GM19452 (cell line): ENCODE measurements around the gene NIP7.
A peak's percentile ranks its signal among the peaks of the same experiment; 100 is the strongest.
"Not testable (repeated sequence)": the region's sequence is repeated elsewhere in the genome, so short reads cannot be mapped to it uniquely, and the experiment has no call there.

Source experiments
- ATAC-seq: cut with Tn5 transposase; IDR thresholded peaks from one replicate; pipeline ENCODE4 v1.9.1; 2021; ENCODE audit not compliant: unreplicated experiment

The NIP7 gene

GRCh38 chr16:69339289-69340094 lies at the start of gene NIP7, which contains the start of gene COG8:
Gene NIP7, plus strand, starts transcription at chr16:69339772. Its CDS starts 58 bp downstream, at chr16:69339830.
Gene COG8, minus strand, starts transcription at chr16:69339564. Its CDS starts 12 bp downstream, at chr16:69339552.
- peak; percentile 91 for ATAC-seq

- not testable (repeated sequence) for ATAC-seq
Observed at GRCh38 chr16:69291657-69292056, 47.9 kb upstream of the NIP7 start.

GRCh38 chr16:69293401-69293800 lies 46.2 kb upstream of the NIP7 start:
- ATAC-seq: no peak

GRCh38 chr16:69294051-69294450 lies 45.5 kb upstream of the NIP7 start:
- no peak for ATAC-seq

- not testable (repeated sequence) for ATAC-seq
Observed at GRCh38 chr16:69296771-69297170, 42.8 kb upstream of the NIP7 start.

- ATAC-seq: no peak
Observed at GRCh38 chr16:69298261-69298660, 41.3 kb upstream of the NIP7 start.

GRCh38 chr16:69301187-69301586 lies 38.4 kb upstream of the NIP7 start:
- ATAC-seq: no peak

- ATAC-seq: no peak
Observed at GRCh38 chr16:69301861-69302260, 37.7 kb upstream of the NIP7 start.

- ATAC-seq: no peak
Observed at GRCh38 chr16:69302301-69302700, 37.3 kb upstream of the NIP7 start.

GRCh38 chr16:69306031-69306430 lies 33.5 kb upstream of the NIP7 start:
- no peak for ATAC-seq

GRCh38 chr16:69307091-69307490 lies 32.5 kb upstream of the NIP7 start:
- ATAC-seq: no peak

- ATAC-seq: no peak
Observed at GRCh38 chr16:69307856-69308255, 31.7 kb upstream of the NIP7 start.

GRCh38 chr16:69309316-69309715 lies 30.3 kb upstream of the NIP7 start:
- ATAC-seq: no peak

- ATAC-seq: peak; percentile 89
Observed at GRCh38 chr16:69310653-69311532, 28.7 kb upstream of the NIP7 start, which contains the start of gene VPS4A. Gene VPS4A, plus strand, starts transcription at chr16:69311350. Its CDS starts 162 bp downstream, at chr16:69311512.

- ATAC-seq: peak; percentile 46
Observed at GRCh38 chr16:69311533-69312387, 27.8 kb upstream of the NIP7 start.

GRCh38 chr16:69313469-69313868 lies 26.1 kb upstream of the NIP7 start:
- ATAC-seq: no peak

GRCh38 chr16:69314534-69314933 lies 25.0 kb upstream of the NIP7 start:
- ATAC-seq: no peak

GRCh38 chr16:69315486-69316311 lies 23.9 kb upstream of the NIP7 start:
- no peak for ATAC-seq

- no peak for ATAC-seq
Observed at GRCh38 chr16:69316595-69317034, 23.0 kb upstream of the NIP7 start.
